HL-60 (cell line): ENCODE results near the gene FAM171A1.
"Not testable (repeated sequence)": the region's sequence is repeated elsewhere in the genome, so short reads cannot be mapped to it uniquely, and the experiment has no call there.

ENCODE experiments used
- DNase-seq, 2 experiments: peaks; one replicate each; pipeline ENCODE4 v3.0.0-alpha.2; 2010 to 2020; ENCODE audit warnings: low read depth in 1 of 2, low spot score in 1 of 2
- H3K27ac ChIP-seq: fragments of 250-450 bp; sonication (Bioruptor Pico); replicated peaks from 2 replicates; pipeline ENCODE4 v1.5.1; 2020; ENCODE audit warnings: mild to moderate bottlenecking, moderate library complexity
- H3K27me3 ChIP-seq: fragments of 250-450 bp; sonication (Bioruptor Pico); 2 replicates; pipeline ENCODE4 v1.5.1; 2021; ENCODE audit warnings: mild to moderate bottlenecking, moderate library complexity; ENCODE audit not compliant: insufficient read depth, poor library complexity, severe bottlenecking
- H3K4me3 ChIP-seq: replicated peaks from 2 replicates; pipeline ENCODE4 v1.5.1; 2011; ENCODE audit warnings: mild to moderate bottlenecking, control low read depth, low read length; ENCODE audit not compliant: insufficient read depth
- GABPA ChIP-seq: IDR thresholded peaks from 2 replicates; pipeline ENCODE4 v1.6.1; 2012; ENCODE audit warnings: low read depth
- POLR2AphosphoS5 ChIP-seq: IDR thresholded peaks from 2 replicates; pipeline ENCODE4 v1.6.1; 2012; ENCODE audit warnings: low read depth
- SPI1 ChIP-seq: IDR thresholded peaks from 2 replicates; pipeline ENCODE4 v1.6.1; 2012; ENCODE audit warnings: low read depth, mild to moderate bottlenecking, borderline replicate concordance
- TF ChIP-seq, protein P1 (sequence below): IDR thresholded peaks from one replicate; pipeline ENCODE4 v1.5.1; 2011; ENCODE audit warnings: low read length, control low read depth, inconsistent platforms; ENCODE audit not compliant: insufficient read depth
- TF ChIP-seq, protein P2 (sequence below): IDR thresholded peaks from 2 replicates; pipeline ENCODE4 v1.6.1; 2012; ENCODE audit warnings: low read depth; ENCODE audit not compliant: insufficient replicate concordance

The FAM171A1 gene

DNA sequence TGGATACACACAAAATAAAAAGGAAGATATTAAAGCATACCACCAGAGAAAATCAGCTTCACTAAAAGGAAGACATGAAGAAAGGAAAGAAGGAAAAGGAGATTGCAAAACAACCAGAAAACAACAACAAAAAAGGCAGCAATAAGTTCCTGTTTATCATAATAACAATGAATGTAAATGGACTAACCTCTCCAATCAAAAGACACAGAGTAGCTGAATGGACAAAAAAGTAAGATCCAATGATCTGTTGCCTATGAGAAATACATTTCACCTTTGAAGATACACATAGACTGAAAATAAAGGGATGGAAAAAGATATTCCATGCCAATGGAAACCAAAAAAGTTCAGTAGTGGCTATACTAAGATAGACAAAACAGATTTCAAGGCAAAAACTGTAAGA, 30.3 kb upstream of the FAM171A1 start:
- no peak overlapping the region for H3K4me3 ChIP-seq
- TF ChIP-seq, protein P1, sequence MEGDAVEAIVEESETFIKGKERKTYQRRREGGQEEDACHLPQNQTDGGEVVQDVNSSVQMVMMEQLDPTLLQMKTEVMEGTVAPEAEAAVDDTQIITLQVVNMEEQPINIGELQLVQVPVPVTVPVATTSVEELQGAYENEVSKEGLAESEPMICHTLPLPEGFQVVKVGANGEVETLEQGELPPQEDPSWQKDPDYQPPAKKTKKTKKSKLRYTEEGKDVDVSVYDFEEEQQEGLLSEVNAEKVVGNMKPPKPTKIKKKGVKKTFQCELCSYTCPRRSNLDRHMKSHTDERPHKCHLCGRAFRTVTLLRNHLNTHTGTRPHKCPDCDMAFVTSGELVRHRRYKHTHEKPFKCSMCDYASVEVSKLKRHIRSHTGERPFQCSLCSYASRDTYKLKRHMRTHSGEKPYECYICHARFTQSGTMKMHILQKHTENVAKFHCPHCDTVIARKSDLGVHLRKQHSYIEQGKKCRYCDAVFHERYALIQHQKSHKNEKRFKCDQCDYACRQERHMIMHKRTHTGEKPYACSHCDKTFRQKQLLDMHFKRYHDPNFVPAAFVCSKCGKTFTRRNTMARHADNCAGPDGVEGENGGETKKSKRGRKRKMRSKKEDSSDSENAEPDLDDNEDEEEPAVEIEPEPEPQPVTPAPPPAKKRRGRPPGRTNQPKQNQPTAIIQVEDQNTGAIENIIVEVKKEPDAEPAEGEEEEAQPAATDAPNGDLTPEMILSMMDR, result no peak
- TF ChIP-seq POLR2AphosphoS5 (no peak), SPI1 (no peak)
- TF ChIP-seq, protein P2, sequence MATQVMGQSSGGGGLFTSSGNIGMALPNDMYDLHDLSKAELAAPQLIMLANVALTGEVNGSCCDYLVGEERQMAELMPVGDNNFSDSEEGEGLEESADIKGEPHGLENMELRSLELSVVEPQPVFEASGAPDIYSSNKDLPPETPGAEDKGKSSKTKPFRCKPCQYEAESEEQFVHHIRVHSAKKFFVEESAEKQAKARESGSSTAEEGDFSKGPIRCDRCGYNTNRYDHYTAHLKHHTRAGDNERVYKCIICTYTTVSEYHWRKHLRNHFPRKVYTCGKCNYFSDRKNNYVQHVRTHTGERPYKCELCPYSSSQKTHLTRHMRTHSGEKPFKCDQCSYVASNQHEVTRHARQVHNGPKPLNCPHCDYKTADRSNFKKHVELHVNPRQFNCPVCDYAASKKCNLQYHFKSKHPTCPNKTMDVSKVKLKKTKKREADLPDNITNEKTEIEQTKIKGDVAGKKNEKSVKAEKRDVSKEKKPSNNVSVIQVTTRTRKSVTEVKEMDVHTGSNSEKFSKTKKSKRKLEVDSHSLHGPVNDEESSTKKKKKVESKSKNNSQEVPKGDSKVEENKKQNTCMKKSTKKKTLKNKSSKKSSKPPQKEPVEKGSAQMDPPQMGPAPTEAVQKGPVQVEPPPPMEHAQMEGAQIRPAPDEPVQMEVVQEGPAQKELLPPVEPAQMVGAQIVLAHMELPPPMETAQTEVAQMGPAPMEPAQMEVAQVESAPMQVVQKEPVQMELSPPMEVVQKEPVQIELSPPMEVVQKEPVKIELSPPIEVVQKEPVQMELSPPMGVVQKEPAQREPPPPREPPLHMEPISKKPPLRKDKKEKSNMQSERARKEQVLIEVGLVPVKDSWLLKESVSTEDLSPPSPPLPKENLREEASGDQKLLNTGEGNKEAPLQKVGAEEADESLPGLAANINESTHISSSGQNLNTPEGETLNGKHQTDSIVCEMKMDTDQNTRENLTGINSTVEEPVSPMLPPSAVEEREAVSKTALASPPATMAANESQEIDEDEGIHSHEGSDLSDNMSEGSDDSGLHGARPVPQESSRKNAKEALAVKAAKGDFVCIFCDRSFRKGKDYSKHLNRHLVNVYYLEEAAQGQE, result no peak
- DNase-seq, result no peak
- no peak overlapping the region for H3K27ac ChIP-seq
- no peaks in the 10 kb centered on the region for H3K27me3 ChIP-seq

DNA sequence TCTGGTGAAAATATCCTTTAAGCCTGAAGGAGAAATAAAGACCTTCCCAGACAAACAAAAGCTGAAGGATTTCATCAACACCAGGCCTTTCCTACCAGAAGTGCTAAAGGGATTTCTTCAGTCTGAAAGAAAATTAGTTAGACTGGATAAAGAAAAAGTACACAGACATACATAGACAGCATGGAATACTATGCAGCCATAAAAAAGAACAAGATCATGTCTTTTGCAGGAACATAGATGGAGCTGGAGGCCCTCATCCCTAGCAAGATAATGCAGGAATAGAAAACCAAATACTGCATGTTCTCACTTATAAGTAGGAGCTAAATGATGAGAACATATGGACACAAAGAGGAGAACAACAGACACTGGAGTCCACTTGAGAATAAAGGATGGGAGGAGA, 29.4 kb upstream of the FAM171A1 start:
- not testable (repeated sequence) for DNase-seq, H3K4me3 ChIP-seq, H3K27ac ChIP-seq, H3K27me3 ChIP-seq

DNA sequence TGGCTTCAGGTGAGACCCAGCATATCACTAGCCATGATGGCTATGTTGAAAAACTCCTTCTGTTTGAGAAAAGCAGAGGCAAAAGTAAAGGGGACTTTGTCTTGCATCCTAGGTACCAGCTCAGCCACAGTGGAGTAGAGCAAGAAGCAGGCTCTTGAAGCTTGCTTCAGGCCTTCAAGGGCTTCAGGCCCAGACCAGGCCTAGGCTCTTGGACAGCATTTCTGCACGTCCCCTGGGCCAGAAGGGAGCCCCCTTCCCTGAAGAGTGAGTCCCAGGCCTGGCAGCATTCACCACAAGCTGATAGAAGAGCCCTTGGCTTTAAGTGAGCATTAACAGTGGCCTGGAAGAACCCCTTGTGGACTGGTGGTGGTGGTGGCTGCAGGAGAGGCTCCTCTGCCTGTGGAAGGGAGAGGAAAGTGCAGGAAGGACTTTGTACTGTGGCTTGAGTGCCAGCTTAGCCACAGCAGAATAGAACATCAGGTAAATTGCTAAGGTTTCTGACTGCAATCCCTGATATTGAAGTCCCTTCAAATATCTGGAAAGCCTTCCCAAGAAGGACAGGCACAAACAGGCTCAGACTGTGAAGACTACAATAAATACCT, 28.1 kb upstream of the FAM171A1 start:
- Histone ChIP-seq H3K27me3 (no peaks in the 10 kb centered on the region), H3K4me3 (no peak overlapping the region), H3K27ac (no peak overlapping the region)
- DNase-seq, result no peak
- TF ChIP-seq, protein P2, result no peak
- TF ChIP-seq GABPA, result no peak
- TF ChIP-seq, protein P1, result no peak
- no peak for TF ChIP-seq POLR2AphosphoS5
- TF ChIP-seq SPI1, result no peak

DNA sequence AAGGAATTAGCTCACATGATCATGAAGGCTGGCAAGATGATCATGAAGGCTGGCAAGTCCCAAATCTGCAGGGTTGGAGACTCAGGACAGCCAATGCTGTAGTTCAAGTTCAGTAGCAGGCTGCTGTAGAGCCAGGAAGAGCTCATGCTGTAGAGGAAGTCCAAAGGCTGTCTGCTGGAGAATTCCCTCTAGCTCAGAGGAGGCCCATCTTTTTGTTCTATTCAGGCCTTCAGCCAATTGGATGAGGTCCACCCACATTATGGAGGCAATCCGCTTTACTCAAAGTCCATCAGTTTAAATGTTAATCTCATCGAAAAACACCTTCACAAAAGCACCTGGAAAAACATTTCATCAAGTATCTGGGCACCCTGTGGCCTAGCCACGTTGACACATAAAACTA, 24.8 kb upstream of the FAM171A1 start:
- H3K4me3 ChIP-seq, result no peak overlapping the region
- DNase-seq, result no peak
- H3K27ac ChIP-seq, result no peak overlapping the region
- TF ChIP-seq GABPA (no peak), POLR2AphosphoS5 (no peak), SPI1 (no peak)
- TF ChIP-seq, protein P1, result no peak
- TF ChIP-seq, protein P2, result no peak
- no peaks in the 10 kb centered on the region for H3K27me3 ChIP-seq
